COLO668 (cell line): ENCODE data around the gene C1QTNF6.
"Not testable (repeated sequence)": the region's sequence is repeated elsewhere in the genome, so short reads cannot be mapped to it uniquely, and the experiment has no call there.

Source experiments
- DNase-seq: peaks from one replicate; lab custom pipeline; 2025; ENCODE audit not compliant: unreplicated experiment; lab: John Stamatoyannopoulos, UW

Gene C1QTNF6

GRCh38 chr22:37177755-37178154, 10.3 kb downstream of the C1QTNF6 start:
- no peak for DNase-seq

DNA sequence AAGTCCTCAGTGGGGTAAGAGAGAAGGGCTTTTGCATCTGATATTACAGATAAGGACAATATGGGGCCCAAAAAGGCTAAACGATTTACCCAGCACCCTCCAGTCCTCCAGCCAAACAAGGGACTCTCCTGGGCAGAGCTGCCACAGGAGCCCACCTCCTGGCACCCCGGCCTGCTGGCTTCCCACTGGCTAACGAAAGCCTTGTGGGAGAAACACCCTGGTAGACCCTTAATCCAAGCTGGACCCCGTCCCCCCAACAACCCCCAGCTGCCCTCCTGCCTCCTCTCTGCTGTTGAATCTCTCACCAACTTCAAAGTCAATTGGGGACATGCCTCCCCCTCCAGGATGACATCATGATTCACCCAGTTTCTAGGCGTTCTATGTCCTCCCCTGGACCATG, 10.8 kb downstream of the C1QTNF6 start:
- no peak for DNase-seq

DNA sequence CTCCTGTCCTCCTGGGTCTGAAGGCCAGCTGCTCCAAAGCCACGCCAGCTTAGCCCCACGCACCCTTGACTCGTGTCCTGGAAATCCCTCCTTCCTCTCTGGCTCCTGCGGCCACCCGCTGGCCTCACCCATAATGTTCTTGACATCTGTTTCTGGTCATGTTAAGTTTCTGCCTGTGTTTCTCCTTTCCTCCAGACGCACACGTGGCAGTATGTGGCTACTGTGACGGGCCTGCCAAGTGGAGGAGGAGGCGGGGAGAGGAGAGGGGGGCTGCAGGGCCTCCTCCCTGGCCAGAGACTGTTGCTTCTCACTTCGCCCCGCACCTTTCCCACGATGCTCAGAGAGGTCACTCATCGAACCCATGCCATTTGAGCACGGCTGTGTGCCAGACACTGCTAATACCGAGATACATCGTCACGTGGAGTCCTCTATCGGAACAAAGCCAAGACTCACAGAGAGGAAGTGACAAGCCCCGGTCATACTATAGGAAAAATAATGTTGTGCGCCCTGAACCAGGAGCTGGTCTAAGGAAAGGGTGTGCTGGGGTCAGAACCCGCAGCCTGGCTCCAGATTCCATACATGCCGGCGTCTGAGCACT, 11.5 kb downstream of the C1QTNF6 start:
- no peak for DNase-seq

DNA sequence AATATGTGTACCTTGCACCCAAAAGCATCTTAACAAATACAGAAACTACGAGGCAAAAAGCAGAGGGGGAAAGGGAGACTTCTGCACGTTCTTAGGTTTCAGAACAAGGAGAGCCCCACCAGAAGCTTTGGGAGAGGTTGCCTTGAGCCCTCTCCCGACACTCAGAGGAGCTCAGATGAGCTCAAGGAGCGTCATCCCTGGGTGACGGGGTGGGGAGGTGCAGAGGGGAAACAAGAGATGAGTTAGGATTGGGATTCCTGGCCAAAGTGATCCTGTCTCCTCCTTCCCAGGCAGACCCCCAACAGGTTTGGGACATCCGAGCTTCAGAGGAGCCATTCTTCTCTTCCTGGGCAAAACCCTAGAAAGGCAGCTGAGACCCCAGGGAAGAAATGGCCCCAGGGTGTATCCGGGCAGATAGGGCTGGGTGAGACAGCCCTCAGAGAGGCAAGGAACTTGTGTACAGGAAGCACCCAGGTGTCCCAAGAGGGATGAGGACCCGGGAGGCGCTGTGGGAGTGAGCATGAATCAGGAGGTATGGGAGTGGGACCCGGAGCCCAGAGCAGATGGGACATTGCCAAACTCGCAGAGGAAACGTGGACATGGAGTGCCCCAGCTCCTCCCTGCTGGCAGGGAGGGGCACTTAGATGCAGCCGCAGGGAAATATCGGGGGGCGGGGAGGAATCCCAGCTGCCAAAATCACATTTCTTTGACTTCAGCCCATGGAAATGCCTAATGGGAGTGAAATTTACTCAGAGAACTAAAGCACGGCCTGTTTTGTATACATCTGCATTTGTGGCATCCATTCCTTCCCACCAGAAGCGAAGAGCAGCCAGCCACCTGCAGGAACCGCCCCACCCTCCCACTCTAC, 12.4 kb downstream of the C1QTNF6 start:
- no peak for DNase-seq

DNA sequence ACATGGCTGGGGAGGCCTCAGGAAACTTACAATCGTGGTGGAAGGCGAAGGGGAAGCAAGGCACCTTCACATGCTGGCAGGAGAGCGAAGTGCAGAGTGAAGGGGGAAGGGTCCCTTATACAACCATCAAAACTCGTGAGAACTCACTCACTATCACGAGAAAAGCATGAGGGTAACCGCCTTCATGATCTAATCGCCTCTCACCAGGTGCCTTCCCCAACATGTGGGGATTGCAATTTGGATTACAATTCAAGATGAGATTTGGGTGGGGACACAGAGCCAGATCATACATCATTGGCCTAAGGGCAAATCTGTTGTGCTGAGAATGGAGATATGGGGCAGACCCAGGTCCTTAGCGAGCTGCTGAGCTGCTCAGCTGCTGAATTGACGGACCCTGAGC, 13.1 kb downstream of the C1QTNF6 start:
- no peak for DNase-seq

GRCh38 chr22:37173709-37174108, 14.3 kb downstream of the C1QTNF6 start:
- DNase-seq = no peak

DNA sequence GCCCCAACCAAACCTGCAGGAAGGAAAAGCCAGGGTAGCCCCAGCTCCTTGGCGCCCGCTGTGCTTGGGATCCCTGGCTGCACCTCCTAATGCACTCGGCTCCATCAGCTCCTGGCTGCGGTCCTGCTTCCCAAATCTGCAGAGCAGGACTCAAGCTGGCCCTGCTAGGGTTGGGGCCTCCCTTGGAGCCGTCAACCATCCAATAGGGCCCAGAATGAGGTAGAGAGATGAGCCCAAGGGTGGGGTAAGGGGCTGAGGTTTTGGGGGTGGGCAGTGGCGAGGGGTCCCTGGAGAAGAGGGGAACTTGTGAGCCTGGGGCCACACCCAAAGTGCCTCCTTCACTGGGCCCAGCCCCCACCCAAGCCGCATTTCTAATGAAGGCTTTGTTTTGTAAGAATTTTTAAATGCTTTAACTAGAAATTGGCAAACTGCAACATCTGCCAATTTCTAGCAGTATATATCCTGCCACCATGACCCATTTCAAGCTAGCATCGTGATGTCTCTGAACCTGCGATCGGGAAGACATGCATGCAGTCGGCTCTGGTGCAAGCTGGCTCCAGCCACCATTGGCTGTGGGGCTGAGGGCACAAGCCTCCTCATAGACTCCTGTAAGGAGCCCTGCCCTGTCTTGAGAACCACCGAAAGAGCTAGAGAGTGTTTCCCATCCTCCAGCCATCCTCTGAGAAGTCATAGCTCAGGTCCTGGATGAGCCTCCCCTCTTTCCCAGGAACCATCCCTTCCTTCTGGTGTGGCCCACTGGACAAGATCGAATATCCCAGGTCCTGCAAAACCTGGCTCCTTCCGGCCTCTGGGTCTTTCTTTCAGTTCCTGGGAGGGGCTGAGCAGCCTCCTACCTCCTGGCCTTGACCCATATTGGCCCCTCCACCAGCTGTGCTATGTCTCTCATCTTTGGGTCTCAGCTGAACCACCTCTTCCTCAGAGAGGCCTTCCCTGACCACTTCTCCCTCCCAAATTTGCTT, 15.5 kb downstream of the C1QTNF6 start:
- no peak for DNase-seq

DNA sequence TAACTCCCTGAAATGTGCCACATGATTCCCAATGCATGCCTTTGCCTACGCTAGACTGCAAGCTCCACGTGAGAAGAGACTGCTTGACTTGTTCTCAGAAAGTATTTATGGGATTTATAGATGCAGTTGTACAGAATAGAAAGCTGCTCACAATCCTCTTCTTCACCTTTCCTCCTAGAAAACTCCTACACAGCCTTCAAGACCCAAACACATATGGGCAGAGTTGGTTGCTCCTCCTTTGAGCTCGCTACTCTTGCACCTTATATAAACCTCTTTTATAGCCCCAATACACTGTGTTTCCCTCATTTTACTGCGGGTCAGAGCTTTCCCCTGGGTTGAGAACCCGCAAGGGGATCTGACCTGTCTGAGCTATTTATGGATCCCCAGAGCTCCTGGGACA, 16.4 kb downstream of the C1QTNF6 start:
- no peak for DNase-seq

DNA sequence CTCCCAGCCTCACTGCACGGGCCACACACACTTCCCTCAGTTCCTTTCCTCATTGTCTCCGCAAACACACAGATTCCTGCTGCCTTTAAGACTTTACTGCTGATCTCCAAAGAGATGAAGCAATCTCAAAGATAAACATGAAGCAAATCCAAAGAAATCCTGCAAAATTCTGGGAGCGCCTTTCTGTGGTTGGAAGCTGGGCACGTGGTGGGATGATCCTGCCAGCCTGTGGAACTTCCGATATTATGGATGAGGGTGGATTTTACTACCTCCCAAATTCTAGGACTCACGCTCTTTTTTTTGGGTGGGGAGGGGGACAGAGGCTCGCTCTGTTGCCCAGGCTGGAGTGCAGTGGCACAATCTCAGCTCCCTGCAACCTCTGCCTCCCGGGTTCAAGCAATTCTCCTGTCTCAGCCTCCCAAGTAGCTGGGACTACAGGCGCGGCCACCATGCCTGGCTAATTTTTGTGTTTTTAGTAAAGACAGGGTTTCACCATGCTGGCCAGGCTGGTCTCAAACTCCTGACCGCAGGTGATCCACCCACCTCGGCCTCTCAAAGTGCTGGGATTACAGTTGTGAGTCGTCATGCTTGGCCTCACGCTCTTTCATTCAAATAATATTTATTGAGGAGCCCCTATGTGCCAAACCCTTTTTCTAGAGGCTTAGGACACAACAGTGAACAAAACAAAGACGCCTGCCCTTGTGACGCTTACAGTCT, 17.2 kb downstream of the C1QTNF6 start:
- DNase-seq = not testable (repeated sequence)

DNA sequence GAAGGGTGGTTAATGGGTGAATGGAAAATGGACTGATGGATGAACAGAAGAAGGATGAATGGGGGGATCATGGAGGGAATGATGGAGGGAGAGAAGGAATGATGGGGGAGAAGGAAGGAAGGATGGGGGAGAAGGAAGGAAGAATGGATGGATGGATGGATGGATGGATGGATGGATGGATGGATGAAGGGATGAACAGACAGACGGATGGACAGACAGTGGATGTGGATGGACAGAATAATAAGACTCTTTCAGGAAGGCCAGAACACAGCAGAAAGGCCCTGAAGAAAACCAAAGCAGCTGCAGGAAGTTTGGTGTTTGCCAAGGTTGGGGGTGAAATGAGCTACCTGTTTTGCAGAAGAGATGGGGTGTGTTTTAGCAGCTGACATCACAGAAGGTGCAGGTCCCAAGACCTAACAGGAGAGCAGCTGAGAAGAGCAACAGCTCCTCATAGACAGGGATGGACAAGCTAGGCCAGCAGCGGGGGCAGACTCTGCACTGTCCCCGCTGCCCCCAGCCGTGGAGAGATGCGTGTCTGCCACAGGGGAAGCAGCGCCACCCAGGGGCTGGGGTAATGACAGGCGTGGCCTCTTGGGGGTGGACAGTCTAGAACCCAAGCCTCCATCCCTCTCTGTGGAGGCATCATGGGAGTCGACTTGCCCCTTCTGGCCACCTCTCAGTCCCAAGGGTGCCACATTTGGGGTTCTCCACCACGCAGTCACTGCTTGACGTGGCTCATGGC, 17.9 kb downstream of the C1QTNF6 start:
- DNase-seq = no peak

GRCh38 chr22:37169406-37169805, 18.6 kb downstream of the C1QTNF6 start:
- no peak for DNase-seq

DNA sequence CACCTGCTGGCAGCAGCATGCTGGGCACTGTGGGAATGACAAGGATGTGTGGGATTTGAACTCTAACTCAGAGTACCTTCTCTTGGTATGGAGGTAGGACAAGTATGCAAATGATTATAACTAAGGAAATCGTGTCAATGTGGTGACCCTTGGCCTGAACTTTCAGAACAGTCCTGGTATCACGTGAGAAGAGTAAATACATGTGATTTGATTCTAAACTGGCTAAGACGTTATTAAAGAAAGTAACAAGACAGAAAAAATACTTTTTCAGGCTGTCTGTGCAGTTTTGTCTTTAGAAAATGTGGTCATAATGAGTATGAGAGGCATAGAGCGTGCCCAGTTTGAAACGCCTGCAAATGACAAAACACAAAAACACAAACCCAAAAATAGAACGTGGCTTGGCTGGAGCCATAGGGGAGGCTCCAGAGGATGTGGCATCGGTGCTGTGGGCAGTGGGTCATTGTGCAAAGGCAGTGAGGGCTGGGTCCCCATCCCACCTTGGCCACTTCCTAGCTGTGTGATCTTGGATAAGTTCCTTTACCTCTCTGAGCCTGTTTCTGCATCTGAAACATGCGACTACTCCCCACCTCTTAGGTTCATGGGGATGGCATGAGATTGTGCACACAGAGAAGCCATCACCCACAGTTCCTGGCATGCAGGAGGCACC, 19.9 kb downstream of the C1QTNF6 start:
- DNase-seq = no peak

- DNase-seq = no peak
Measured at GRCh38 chr22:37167176-37167980, 20.7 kb downstream of the C1QTNF6 start.

DNA sequence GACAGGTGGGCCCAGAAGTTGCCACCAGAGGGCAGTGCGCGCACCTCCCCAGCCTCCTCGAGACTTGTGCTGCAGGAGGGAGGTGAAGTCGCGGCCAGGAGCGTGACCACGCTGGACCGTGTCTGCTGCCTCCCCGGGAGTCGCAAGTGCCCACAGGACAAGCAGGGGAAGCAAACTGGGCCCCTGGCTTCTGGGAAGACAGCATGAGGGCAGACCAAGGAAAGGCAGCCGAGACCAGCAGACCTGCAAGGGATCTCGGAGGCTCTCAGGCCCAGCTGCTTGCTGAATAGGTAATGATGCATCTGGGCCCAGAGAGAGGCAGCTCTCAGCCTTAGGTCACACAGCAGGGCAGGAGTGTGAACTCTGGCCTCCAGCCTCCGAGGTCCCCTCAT, 21.4 kb downstream of the C1QTNF6 start:
- peak; percentile 53 for DNase-seq

- no peak for DNase-seq
Measured at GRCh38 chr22:37165940-37166674, 21.9 kb downstream of the C1QTNF6 start.

DNA sequence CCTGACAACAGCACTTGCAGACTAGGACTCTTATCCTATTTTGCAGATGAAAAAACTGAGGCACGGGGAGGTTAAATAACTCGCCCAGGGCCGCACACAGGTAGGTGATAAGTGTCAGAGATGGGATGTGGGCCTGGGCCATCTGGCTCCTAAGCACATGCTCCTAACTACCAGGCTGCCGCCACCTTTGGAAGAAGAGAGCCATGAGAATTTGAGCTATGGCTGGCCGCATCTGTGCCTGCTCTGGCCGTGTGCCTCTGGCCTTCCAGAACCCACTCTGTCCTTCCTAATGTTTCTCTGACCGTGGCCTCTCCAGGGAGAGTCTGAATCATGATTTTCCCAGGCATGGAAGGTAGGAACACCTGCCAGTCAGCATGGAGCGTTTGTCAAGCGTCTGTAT, 23.0 kb downstream of the C1QTNF6 start:
- DNase-seq = no peak

DNA sequence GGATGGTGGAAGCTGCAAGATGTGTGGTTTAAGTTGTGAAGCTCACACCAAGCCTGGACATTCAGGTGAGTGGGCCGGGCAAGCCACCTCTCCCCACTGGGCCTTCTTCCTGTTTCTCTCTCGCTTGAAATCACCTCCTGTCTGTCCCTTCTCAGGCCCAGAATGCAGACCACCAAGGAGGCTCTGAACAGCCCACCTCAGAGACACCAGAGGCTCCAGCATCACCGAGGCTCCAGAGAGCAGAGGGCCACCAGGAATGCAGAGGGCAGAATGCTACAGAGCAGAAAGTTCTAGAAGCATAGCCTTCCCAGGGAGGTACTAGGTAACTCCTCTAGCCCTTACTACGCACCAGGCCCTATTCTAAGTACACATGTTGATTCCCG, 23.6 kb downstream of the C1QTNF6 start:
- DNase-seq = no peak
